IPS-15b (cell line): ENCODE results near the gene DCDC2C.

Experiments used
- H3K27me3 ChIP-seq: one replicate; pipeline ENCODE4 v1.6.1; 2013; ENCODE audit warnings: low read length; ENCODE audit not compliant: control insufficient read depth, insufficient read depth
- H3K36me3 ChIP-seq: one replicate; pipeline ENCODE4 v1.6.1; 2013; ENCODE audit warnings: low read length; ENCODE audit not compliant: control insufficient read depth, insufficient read depth
- H3K4me1 ChIP-seq: one replicate; pipeline ENCODE4 v1.6.1; 2013; ENCODE audit warnings: mild to moderate bottlenecking, low read length; ENCODE audit not compliant: control insufficient read depth, insufficient read depth
- H3K4me3 ChIP-seq: one replicate; pipeline ENCODE4 v1.5.1; 2013; ENCODE audit warnings: low read depth, low read length
- H3K9ac ChIP-seq: one replicate; pipeline ENCODE4 v1.6.1; 2013; ENCODE audit warnings: low read depth, mild to moderate bottlenecking, low read length
- H3K9me3 ChIP-seq: one replicate; pipeline ENCODE4 v1.6.1; 2013; ENCODE audit warnings: mild to moderate bottlenecking, low read length; ENCODE audit not compliant: control insufficient read depth, insufficient read depth

DCDC2C gene

DNA sequence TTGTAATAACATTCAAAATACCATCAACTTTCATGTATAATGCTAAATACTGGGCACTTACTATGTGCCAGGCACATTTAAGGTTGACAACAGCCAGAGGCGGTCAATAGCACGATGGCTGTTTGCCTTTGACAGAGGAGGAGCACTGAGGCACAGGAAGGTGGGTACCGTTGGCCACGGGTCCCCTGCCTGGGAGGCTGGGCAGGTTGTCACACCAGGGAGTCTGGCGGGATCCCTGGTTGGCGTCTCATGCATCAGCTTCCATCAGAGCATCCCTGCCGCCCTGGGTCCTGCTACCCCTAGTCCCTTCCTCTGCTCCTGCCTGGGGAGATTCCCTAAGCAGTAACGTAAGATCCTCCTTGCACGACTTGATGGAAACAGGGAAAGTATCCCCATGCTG lies 25.9 kb upstream of the DCDC2C start:
- no peaks in the 10 kb centered on the region for H3K27me3 ChIP-seq
- H3K9ac ChIP-seq = no peak overlapping the region
- H3K4me1 ChIP-seq = no peaks in the 10 kb centered on the region
- H3K9me3 ChIP-seq = no peaks in the 10 kb centered on the region
- no peak overlapping the region for H3K4me3 ChIP-seq
- H3K36me3 ChIP-seq = no peaks in the 10 kb centered on the region

DNA sequence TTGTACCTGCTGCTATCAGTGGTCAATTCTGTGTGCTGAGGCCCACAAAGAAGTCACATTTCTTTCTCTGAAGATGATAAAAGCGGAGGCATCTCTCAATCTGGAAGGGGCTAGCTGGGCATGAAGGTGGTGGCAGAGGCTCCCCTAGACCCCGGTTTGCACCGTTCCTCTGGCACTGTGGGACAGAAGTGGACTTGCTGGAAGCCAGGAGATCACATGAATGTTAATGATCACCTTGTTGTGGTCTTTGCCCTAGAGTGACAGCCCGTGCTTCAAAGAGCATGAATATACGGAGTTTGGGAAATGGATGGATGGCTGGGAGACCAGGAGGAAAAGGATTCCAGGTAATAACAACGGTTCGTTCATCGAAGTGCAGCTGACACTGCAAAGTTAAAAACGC lies 25.2 kb upstream of the DCDC2C start:
- no peak overlapping the region for H3K9ac ChIP-seq
- no peaks in the 10 kb centered on the region for H3K27me3 ChIP-seq
- H3K4me3 ChIP-seq = no peak overlapping the region
- H3K36me3 ChIP-seq = no peaks in the 10 kb centered on the region
- H3K4me1 ChIP-seq = no peaks in the 10 kb centered on the region
- no peaks in the 10 kb centered on the region for H3K9me3 ChIP-seq

DNA sequence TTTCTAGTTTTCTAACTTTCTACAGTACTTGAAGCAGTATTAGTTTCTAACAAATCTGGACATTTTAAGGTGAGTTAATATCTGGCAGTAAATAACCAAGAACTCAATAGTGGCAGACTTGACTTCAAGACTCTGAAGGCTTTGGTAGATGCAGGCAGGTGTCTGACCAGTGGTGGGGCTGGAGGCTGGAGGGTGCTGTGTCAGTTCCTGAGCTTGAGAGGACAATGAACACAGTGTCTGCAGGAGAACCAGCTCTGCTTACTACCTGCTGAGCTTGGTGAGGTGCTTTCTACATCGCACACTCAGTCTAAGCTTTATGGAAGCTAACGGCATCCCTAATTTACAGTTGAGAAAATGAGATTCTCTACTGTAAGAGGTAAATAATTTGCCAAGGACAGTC lies 24.2 kb upstream of the DCDC2C start:
- H3K4me3 ChIP-seq = no peak overlapping the region
- no peak overlapping the region for H3K9ac ChIP-seq
- no peaks in the 10 kb centered on the region for H3K4me1 ChIP-seq
- H3K9me3 ChIP-seq = no peaks in the 10 kb centered on the region
- H3K36me3 ChIP-seq = no peaks in the 10 kb centered on the region
- no peaks in the 10 kb centered on the region for H3K27me3 ChIP-seq

DNA sequence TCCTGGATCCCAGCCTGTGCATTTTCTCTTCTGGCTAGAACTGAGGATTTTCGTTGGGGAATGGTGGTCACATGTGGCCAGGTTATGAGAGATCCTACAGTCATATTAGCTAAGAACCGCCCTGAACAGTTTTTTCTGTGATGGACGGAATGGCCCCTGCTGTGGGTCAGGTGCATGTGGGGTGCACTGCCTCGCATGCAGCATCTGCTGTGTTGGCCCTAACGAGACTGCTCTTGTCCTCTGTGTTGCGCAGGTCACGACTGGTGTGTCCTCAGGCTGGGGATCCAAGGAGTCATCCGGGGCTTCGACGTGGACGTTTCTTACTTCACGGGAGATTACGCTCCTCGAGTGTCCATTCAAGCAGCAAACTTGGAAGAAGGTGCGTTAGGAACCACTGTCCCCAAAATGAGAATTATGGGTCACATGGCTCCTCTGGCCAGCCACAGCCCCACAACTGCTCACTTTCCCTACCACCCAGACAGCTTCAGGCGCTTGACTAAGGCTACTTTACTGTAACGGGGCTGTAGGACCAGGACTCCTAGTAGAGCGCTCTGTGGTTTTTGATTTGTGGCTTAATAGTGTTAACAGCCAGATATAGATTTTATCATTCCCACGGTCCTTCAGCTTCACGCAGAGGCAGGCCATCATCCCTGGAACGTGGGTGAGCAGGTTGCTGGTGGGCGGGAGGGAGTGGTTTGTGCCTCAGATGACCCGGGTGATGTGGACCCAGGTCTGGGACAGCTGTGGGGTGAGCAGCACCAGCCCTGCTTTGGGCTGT lies 23.6 kb upstream of the DCDC2C start:
- Histone ChIP-seq H3K9ac (no peak overlapping the region), H3K36me3 (no peaks in the 10 kb centered on the region), H3K27me3 (no peaks in the 10 kb centered on the region), H3K4me1 (no peaks in the 10 kb centered on the region), H3K9me3 (no peaks in the 10 kb centered on the region), H3K4me3 (no peak overlapping the region)

DNA sequence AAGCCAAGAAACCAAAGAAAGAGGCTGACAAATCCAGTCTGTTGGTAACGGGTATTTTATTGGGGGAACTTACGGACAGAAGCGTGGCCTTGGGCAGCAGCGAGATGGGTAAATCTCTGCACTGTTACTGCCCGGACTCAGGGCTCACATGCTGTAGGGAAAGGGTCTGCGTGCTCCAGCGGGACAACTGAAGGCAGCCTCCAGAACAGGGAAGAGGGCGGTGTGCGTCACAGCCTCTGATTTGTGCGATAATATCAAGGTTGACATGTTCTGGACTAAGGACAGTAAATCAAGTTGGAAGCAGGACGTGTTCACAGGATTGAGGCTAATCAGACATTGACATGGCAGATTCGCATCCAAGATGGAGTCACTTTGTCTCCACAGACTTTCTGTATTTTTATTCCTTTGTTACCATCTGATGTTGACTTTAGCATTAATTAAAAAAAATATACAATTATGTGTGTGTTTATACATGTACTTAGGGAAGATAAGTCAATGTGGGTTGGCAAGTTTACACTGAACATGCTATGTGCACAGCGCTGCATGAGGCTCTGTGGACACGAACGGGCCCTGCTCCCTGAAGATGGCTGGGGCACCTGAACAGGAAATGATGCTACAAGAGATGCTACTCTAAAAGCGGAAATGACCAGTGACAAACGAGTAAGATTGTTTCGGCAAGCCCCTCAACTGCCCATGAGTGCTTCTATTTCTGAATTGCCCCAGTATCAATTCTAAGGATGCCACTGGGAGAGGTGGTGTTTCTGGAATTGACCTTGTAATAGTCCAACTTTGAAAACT lies 22.6 kb upstream of the DCDC2C start:
- no peaks in the 10 kb centered on the region for H3K9me3 ChIP-seq
- no peaks in the 10 kb centered on the region for H3K36me3 ChIP-seq
- no peaks in the 10 kb centered on the region for H3K4me1 ChIP-seq
- H3K4me3 ChIP-seq = no peak overlapping the region
- no peaks in the 10 kb centered on the region for H3K27me3 ChIP-seq
- H3K9ac ChIP-seq = no peak overlapping the region

DNA sequence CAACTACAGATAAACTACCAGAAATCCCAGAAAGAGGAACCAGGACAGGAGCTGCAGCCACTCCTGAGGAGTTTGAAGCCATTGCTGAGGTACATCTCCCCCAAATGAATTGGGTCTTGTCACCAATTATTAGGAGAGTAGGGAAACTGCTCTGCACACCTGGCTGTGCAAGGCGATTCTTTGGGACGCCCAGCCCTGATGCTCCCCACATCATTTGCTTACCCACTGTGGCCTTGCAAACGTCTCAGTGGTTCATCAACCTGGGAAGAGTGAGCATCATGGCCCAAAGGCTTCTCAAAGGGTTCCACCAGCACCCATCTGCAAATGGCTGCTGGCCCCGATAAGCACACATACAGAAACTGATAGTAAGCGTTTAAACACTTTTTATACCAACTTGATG lies 21.8 kb upstream of the DCDC2C start:
- no peaks in the 10 kb centered on the region for H3K27me3 ChIP-seq

DNA sequence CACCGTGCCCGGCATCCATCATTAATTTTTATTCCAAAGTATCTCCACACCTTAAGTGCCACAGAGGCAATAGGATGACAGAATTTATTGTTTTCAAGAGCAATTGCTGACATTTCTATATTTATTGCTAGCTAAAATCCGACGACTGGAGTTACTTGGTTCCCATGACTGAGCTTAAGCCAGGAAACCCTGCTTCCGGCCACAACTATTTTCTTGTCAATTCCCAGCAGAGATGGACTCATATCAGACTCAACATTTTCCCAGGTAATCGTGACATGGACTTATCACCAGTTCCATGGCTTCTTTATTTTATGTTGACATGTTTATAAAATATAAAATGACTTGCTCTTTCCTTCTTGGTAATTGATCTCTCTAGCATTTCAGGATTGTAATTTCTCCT lies 20.6 kb upstream of the DCDC2C start:
- Histone ChIP-seq H3K36me3 (no peaks in the 10 kb centered on the region), H3K9ac (no peak overlapping the region), H3K27me3 (no peaks in the 10 kb centered on the region), H3K4me3 (no peak overlapping the region), H3K4me1 (no peaks in the 10 kb centered on the region), H3K9me3 (no peaks in the 10 kb centered on the region)

More for the DNA sequence above, 21.8 kb upstream of the DCDC2C start:
- Histone ChIP-seq H3K9me3 (no peaks in the 10 kb centered on the region), H3K9ac (no peak overlapping the region), H3K36me3 (no peaks in the 10 kb centered on the region), H3K4me3 (no peak overlapping the region), H3K4me1 (no peaks in the 10 kb centered on the region)

DNA sequence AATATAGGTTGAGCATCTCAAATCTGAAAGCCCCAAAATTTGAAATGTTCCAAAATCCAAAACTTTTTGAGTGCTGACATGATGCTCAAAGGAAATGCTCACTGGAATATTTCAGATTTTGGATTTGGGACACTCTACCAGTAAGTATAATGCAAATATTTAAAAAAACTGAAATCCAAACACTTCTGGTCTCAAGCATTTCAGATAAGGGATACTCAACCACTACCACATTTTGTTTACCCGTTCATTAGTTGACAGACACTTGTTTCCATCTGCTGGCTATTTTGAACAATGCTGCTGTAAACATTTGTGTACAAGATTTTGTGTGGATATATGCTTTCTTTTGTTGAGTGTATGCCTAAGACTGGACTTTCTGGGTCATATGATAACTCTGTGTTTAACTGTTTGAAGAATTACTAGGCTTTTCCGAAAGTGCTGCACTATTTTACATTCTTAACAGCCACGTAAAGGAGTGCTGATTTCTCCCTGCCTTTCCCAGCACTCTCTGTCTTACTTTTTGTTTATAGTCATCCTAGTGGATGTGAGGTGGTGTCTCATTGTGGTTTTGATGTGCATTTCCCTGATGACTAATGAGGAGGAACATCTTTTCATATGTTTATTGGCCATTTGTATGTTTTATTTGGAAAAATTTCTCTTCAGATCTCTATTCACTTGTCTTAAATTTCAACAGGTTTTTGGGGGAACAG lies 19.5 kb upstream of the DCDC2C start:
- Histone ChIP-seq H3K4me3 (no peak overlapping the region), H3K4me1 (no peaks in the 10 kb centered on the region), H3K9me3 (no peaks in the 10 kb centered on the region), H3K36me3 (no peaks in the 10 kb centered on the region), H3K9ac (no peak overlapping the region), H3K27me3 (no peaks in the 10 kb centered on the region)

DNA sequence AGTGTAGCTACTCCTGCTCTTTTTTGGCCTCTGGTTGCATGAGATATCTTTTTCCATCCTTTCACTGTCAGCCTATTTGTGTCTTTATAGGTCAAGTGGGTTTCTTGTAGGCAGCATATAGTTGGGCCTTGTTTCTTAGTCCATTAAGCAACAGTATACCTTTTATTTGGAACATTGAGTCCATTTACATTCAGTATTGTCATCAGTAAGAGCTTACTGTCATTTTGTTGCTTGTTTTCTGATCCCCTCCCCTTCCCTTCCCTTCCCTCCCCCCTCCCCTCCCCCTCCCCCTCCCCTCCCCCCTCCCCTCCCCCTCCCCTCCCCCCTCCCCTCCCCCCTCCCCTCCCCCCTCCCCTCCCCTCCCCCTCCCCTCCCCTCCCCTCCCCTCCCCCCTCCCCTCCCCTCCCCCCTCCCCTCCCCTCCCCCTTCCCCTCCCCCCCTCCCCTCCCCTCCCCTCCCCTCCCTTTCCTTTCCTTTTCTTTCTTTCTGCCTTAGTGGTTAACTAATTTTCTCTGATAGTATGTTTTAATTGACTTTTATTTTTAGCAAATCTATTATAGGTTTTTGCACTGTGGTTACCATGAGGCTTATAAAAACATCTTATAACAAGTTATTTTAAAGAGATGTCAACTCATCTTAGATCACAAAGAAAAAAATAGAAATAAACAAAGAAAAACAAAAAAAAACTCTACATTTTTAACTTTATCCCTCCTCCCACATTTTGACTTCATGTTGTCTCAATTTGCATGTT lies 13.2 kb upstream of the DCDC2C start:
- H3K9ac ChIP-seq = no peak overlapping the region
- no peaks in the 10 kb centered on the region for H3K36me3 ChIP-seq
- no peaks in the 10 kb centered on the region for H3K27me3 ChIP-seq
- H3K4me3 ChIP-seq = no peak overlapping the region
- H3K4me1 ChIP-seq = no peaks in the 10 kb centered on the region
- H3K9me3 ChIP-seq = no peaks in the 10 kb centered on the region

DNA sequence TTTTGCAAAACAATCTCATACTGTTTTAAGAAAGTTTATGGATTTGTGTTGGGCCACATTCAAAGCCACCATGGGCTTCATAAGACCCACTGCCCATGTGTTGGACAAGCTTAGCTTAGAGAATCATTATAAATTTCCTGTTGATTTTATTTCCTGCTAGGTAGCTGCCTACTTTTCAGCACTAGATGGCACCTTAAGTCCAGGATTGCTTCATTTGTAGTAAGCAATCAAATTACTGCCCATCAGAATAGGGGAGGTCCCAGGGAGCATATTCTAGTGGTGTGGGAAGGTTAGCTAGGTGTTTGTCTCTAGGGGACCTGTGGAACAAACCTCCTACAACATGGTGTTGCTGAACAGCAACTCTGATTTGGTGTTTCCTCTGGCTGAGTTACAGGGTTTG lies 11.0 kb upstream of the DCDC2C start:
- Histone ChIP-seq H3K27me3 (no peaks in the 10 kb centered on the region), H3K9me3 (no peaks in the 10 kb centered on the region), H3K36me3 (no peaks in the 10 kb centered on the region), H3K4me3 (no peak overlapping the region), H3K9ac (no peak overlapping the region), H3K4me1 (no peaks in the 10 kb centered on the region)

DNA sequence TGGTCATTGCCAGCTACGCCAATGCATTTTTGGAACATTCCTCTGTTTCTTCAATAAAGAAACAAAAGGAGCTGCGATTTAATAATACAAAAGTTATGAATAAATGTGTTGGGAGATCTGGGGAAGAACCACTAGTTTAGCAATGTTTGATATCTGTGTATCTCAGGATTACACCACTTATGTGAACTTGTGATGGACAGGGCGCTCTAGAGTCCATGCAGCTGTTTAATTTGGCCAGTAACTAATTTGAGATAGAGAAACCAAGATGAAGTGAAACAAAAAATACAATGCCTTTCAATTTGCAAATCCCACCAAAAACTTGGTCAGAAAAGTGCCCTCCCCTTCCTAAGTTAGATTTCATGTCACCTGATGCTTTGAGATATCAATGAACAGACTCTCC lies 6.8 kb upstream of the DCDC2C start:
- Histone ChIP-seq H3K27me3 (peaks cover 5% of the 10 kb centered on the region), H3K36me3 (no peaks in the 10 kb centered on the region), H3K9ac (no peak overlapping the region), H3K9me3 (no peaks in the 10 kb centered on the region), H3K4me1 (no peaks in the 10 kb centered on the region), H3K4me3 (no peak overlapping the region)
